Esophagus (tissue), 2 donors: ENCODE measurements around the gene EP400. TPM values are rescaled to one million over a fixed set of nuclear protein-coding genes. Genes with fewer than 3 reads are reported as not detected.
"Not testable (repeated sequence)": the region's sequence is repeated elsewhere in the genome, so short reads cannot be mapped to it uniquely, and the experiment has no call there.

Experiments
- H3K27ac ChIP-seq, 2 donors: one replicate each; pipeline ENCODE4 v1.5.1; 2013; ENCODE audit warnings: low read depth in 2 of 2, mild to moderate bottlenecking in 2 of 2, inconsistent platforms in 1 of 2, low read length in 1 of 2, moderate library complexity in 1 of 2
- H3K27me3 ChIP-seq, 2 donors: one replicate each; pipeline ENCODE4 v1.6.1; 2013; ENCODE audit warnings: low read length in 2 of 2, control low read depth in 1 of 2, mild to moderate bottlenecking in 1 of 2; ENCODE audit not compliant: insufficient read depth in 2 of 2, control insufficient read depth in 1 of 2
- H3K36me3 ChIP-seq, 2 donors: one replicate each; pipeline ENCODE4 v1.6.1; 2013; ENCODE audit warnings: low read length in 1 of 2; ENCODE audit not compliant: control insufficient read depth in 2 of 2, insufficient read depth in 2 of 2
- H3K4me1 ChIP-seq, 2 donors: one replicate each; pipeline ENCODE4 v1.6.1; 2013; ENCODE audit warnings: low read length in 1 of 2; ENCODE audit not compliant: control insufficient read depth in 2 of 2, insufficient read depth in 2 of 2
- H3K4me3 ChIP-seq, 2 donors: one replicate each; pipeline ENCODE4 v1.5.1; 2013; ENCODE audit warnings: low read length in 2 of 2, mild to moderate bottlenecking in 2 of 2, low read depth in 1 of 2, moderate library complexity in 1 of 2
- H3K9me3 ChIP-seq, 2 donors: one replicate each; pipeline ENCODE4 v1.6.1; 2013; ENCODE audit warnings: mild to moderate bottlenecking in 2 of 2, low read depth in 1 of 2, low read length in 1 of 2, moderate library complexity in 1 of 2; ENCODE audit not compliant: control insufficient read depth in 2 of 2, insufficient read depth in 1 of 2
- WGBS, 2 donors: extraction: QIAGEN DNeasy Blood & Tissue Kit; methylation state at CpG; one replicate each; pipeline ENCODE4 v1.1.7; 2013; 5-methylcytosine and 5-hydroxymethylcytosine counted together
- polyA plus RNA-seq, 2 donors: library from polyadenylated mRNA; stranded (reverse); fragments of 200-250 nt; gene quantifications; one replicate each; pipeline ENCODE4 v1.2.3, GENCODE V29; 2013
- donor health status: healthy with polysubstance abuse.
- donor health status: Bipolar disorder and iron deficiency.

EP400 gene
- polyA plus RNA-seq, 2 donors = 8.9 to 17.1 TPM

DNA sequence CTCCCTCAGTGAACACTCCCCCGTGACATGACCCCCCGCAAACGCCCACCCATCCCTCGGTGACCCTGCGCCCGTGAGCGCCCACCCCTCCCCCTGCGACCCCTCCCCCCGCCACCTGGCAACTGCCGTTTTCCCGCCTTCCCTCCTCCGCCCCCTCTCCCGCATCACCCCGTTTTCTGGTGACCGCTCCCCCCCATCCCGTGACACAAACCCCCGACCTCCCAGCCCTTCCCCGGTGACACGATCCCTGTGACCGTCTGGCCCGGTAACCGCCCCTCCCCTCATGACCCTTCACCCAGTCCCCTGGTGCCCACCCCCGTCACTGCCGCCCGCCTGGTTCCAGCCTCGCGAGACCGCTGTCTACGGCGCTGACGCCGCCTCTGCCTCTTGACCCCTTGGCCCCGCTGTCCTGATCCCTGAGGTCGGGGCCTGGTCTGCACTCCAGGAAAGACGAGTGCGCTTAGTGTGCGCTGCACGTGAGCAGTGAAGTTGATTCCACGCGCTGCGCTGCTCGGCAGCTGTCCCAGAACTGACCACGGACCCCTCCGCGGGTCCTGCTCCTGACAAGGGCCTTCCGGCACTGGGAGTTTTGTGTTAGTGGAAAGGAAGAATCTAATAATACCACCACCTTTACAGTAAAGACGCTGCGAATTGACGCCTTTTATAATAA lies 135.0 kb downstream of the EP400 start:
- H3K4me3 ChIP-seq = peak overlapping the region; percentile 82 to 99
- H3K27me3 ChIP-seq = no peaks in the 10 kb centered on the region
- H3K4me1 ChIP-seq = peaks cover 0 to 3% of the 10 kb centered on the region in 2 donors
- peaks cover 0 to 3% of the 10 kb centered on the region in 2 donors for H3K36me3 ChIP-seq
- peak overlapping the region; percentile 84 to 88 for H3K27ac ChIP-seq
- WGBS, 2 donors = 2% methylated on average over 41 to 49 of the region's 49 CpGs
- no peaks in the 10 kb centered on the region for H3K9me3 ChIP-seq

DNA sequence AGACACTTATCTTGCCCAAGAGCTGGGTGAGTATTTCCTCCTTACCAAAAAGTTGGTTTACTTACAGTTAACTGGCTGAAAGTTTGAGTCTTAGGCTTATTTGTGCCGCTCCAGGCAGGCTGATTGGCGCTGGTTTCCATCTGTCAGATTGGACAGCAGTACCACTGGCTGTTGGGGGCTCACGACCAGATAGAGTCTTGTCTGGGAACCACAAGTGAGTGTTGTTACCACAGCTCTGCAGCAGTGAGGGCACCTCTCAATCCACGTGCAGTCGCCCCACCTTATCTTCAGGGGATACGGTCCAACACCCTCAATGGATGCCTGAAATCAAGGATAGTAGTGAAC lies 135.5 kb downstream of the EP400 start:
- 32 to 35% methylated on average over 6 of the region's 6 CpGs for WGBS, 2 donors
- H3K27me3 ChIP-seq = no peaks in the 10 kb centered on the region
- H3K27ac ChIP-seq = peak overlapping the region; percentile 75 to 88
- peaks cover 0 to 3% of the 10 kb centered on the region in 2 donors for H3K4me1 ChIP-seq
- peak overlapping the region; percentile 82 to 99 for H3K4me3 ChIP-seq
- peaks cover 0 to 3% of the 10 kb centered on the region in 2 donors for H3K36me3 ChIP-seq
- H3K9me3 ChIP-seq = no peaks in the 10 kb centered on the region

- no peaks in the 10 kb centered on the region for H3K27me3 ChIP-seq
- H3K36me3 ChIP-seq = no peaks in the 10 kb centered on the region
- no peaks in the 10 kb centered on the region for H3K9me3 ChIP-seq
- 91 to 94% methylated on average over 4 of the region's 4 CpGs for WGBS, 2 donors
- no peak overlapping the region for H3K4me3 ChIP-seq
- peaks cover 0 to 3% of the 10 kb centered on the region in 2 donors for H3K4me1 ChIP-seq
- H3K27ac ChIP-seq = no peak overlapping the region
These were observed 139.7 kb downstream of the EP400 start for GRCh38 chr12:132089407-132089910.

- H3K4me3 ChIP-seq = no peak overlapping the region
- no peaks in the 10 kb centered on the region for H3K27me3 ChIP-seq
- no peaks in the 10 kb centered on the region for H3K4me1 ChIP-seq
- no peaks in the 10 kb centered on the region for H3K9me3 ChIP-seq
- WGBS, 2 donors = 93 to 96% methylated on average over 16 of the region's 16 CpGs
- no peaks in the 10 kb centered on the region for H3K36me3 ChIP-seq
- no peak overlapping the region for H3K27ac ChIP-seq
These were observed 144.6 kb downstream of the EP400 start for GRCh38 chr12:132094269-132094891.

DNA sequence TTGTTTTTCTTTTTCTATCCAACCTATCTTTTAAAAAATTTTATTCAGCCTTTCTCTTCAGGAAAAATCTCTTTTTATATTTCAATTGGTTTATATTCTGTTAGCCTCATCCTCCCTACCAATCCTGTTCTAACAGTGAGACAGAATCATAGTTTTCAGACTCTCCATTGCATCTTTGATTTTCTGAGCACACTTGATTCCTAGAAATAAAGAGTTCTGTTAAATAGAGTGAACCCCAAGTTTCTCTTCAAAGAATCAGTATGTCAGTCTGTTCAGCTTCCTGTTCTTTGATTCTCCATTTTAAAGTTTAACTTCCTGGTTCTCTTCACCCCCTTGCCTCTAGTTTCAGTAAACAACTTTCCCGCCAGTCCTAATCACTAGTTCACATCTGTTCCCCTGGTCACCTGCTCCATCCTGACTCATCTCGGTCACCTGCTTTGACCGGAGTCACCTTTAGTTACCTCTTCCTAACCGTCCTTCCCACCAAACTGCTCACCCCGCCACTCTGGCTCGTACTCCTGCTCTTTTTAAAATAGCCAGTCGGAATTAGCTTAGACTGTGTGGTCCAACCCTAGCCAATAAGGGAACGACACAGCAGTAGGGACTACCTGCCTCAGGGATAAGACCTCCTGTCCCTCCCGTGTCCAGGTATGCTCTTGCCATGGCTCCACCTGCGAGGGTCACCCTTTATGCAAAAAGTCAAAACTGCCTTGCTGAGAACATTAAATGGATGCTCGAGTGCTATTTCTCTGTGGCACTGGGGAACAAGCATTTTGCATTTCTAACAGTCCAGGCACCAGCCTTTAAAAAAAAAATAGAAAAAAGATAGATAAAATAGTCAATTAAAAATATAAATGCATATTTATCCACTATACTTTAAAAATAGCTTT lies 146.0 kb downstream of the EP400 start:
- peaks cover 0 to 10% of the 10 kb centered on the region in 2 donors for H3K36me3 ChIP-seq
- no peaks in the 10 kb centered on the region for H3K4me1 ChIP-seq
- no peak overlapping the region for H3K4me3 ChIP-seq
- H3K27me3 ChIP-seq = no peaks in the 10 kb centered on the region
- 92 to 93% methylated on average over 11 of the region's 11 CpGs for WGBS, 2 donors
- H3K9me3 ChIP-seq = no peaks in the 10 kb centered on the region
- no peak overlapping the region for H3K27ac ChIP-seq

DNA sequence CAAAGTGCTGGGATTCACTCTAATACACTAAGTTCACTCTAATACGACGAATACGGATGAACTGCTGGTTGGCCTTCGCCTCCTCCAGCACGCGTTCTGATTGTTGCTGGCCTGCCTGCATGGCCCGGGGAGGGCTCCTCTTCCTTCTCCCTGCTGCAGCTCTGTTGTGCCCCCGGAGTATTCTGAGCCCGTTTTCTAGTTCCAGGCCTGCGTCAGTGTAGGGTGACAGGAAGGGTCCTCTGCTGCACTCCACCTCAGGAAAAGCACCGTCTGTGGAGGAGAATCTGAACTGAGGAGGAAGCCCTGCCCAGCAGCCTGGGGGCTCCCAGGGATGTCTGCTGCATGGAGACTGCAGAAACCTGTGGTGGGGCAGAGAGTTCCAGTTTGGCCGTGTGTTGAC lies 150.0 kb downstream of the EP400 start:
- H3K4me1 ChIP-seq = no peaks in the 10 kb centered on the region
- WGBS, 2 donors = 91 to 94% methylated on average over 12 of the region's 12 CpGs
- H3K36me3 ChIP-seq = peaks cover 0 to 10% of the 10 kb centered on the region in 2 donors
- H3K9me3 ChIP-seq = no peaks in the 10 kb centered on the region
- H3K4me3 ChIP-seq = no peak overlapping the region
- H3K27ac ChIP-seq = no peak overlapping the region
- no peaks in the 10 kb centered on the region for H3K27me3 ChIP-seq

DNA sequence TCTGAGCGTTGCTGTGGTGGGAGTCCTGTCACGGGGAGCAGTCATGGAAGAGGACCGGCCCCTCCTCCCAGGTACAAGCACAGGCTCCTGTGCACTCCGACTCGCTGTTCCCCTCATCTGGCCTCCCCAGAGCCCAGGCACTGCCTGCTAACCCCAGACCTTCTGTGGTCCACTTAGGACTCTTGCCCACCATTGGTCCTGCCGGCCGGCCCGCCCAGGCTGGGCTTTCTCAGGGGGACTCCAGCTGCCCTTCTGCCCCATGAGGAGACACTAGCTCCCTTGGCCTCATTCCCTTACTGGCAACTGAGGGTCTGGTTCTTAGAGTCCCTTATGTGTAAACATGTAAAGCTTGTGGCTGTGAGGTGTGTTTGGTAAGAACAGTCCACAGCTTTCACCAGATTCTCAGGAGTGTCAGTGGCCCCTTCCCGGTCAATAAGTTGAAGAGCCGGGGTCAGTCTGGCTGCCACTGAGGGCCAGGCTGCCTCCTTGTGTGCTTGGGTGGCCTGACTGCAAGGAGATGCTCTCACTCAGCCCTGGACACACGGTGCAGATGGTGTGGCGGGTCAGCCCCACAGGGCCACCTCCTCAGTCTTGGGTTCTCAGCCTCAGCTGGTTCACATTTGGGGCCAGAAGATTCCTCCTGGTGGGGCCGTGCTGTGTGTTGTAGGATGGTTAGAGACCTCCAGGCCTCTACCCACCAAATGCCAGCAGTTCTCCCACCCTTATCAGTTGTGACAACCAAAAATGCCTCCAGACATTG lies 150.7 kb downstream of the EP400 start:
- no peaks in the 10 kb centered on the region for H3K9me3 ChIP-seq
- H3K4me1 ChIP-seq = no peaks in the 10 kb centered on the region
- 95 to 96% methylated on average over 13 of the region's 13 CpGs for WGBS, 2 donors
- no peaks in the 10 kb centered on the region for H3K27me3 ChIP-seq
- peaks cover 0 to 13% of the 10 kb centered on the region in 2 donors for H3K36me3 ChIP-seq
- H3K27ac ChIP-seq = no peak overlapping the region
- no peak overlapping the region for H3K4me3 ChIP-seq

DNA sequence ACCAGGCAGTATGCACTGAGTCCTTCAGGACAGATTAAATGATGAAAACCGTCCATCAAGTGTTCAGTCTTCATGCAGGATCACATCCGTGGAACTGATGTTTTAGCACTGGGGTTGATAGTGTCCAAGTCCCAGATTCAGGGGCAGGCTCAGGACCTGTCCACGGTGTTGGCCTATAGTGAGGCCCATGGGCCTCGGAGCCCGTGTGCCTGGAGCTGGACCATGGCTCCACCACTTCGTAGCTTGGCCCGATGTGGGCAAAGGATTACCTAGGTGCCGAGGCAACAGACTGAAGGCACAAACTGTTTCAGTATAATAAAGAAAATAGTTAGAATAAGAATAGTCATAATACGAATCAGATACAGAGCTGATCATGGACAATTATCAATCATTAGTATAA lies 152.6 kb downstream of the EP400 start:
- no peaks in the 10 kb centered on the region for H3K9me3 ChIP-seq
- peaks cover 0 to 13% of the 10 kb centered on the region in 2 donors for H3K36me3 ChIP-seq
- 83 to 91% methylated on average over 9 of the region's 9 CpGs for WGBS, 2 donors

GRCh38 chr12:132103072-132103471 lies 153.3 kb downstream of the EP400 start:
- 79 to 83% methylated on average over 14 of the region's 14 CpGs for WGBS, 2 donors
- not testable (repeated sequence) for H3K9me3 ChIP-seq, H3K4me1 ChIP-seq, H3K27me3 ChIP-seq, H3K27ac ChIP-seq, H3K4me3 ChIP-seq
- H3K36me3 ChIP-seq = peaks cover 0 to 13% of the 10 kb centered on the region in 2 donors

More for the DNA sequence above, 152.6 kb downstream of the EP400 start:
- no peaks in the 10 kb centered on the region for H3K27me3 ChIP-seq
- H3K4me3 ChIP-seq = no peak overlapping the region
- H3K27ac ChIP-seq = no peak overlapping the region
- no peaks in the 10 kb centered on the region for H3K4me1 ChIP-seq
